ENCODE data around the gene MTSS2.

DNA sequence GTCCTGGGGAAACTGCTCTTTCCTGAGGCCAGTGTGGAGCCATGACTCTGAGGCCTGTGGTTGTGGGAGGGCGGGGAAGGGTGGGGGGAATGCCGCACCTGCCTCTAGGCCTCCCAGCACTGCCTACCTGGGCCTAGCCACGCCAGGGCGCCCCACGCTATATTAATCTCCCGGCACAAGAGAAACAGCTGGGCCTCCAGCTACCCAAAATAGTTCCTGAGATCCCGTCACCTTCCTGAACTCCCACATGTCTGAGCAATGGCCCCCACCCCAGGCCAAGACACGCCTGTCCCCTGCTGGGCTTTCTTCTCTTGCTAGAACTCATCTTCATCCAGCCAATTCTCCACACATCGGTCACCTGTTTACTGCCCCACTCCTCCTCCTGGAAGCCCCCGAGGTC, 13.0 kb upstream of the MTSS2 start:
- TF ChIP-seq TARDBP (IDR thresholded peaks at IDR 0.05) = no peak
- TF ChIP-seq SP1 (IDR thresholded peaks at IDR 0.05) = no peak
- TF ChIP-seq ELF4 (IDR thresholded peaks at IDR 0.05) = no peak
- no peak for TF ChIP-seq FOXK2 (IDR thresholded peaks at IDR 0.05)
- TF ChIP-seq LEF1 (IDR thresholded peaks at IDR 0.05; ENCODE audit: borderline replicate concordance) = no peak
- TF ChIP-seq SUZ12 (IDR thresholded peaks at IDR 0.05) = no peak
- TF ChIP-seq BHLHE40 (IDR thresholded peaks at IDR 0.05; ENCODE audit: borderline replicate concordance) = no peak
- TF ChIP-seq FOXM1 (IDR thresholded peaks at IDR 0.05; ENCODE audit: borderline replicate concordance) = no peak
- TF ChIP-seq L3MBTL2 (conservative IDR thresholded peaks at IDR 0.05) = no peak
- no peak for TF ChIP-seq HDGF (IDR thresholded peaks at IDR 0.05; ENCODE audit: borderline replicate concordance)
- TF ChIP-seq ARNT (IDR thresholded peaks at IDR 0.05) = no peak
- TF ChIP-seq, protein P1, sequence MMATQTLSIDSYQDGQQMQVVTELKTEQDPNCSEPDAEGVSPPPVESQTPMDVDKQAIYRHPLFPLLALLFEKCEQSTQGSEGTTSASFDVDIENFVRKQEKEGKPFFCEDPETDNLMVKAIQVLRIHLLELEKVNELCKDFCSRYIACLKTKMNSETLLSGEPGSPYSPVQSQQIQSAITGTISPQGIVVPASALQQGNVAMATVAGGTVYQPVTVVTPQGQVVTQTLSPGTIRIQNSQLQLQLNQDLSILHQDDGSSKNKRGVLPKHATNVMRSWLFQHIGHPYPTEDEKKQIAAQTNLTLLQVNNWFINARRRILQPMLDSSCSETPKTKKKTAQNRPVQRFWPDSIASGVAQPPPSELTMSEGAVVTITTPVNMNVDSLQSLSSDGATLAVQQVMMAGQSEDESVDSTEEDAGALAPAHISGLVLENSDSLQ (IDR thresholded peaks at IDR 0.05) = no peak
- TF ChIP-seq ZNF384 (IDR thresholded peaks at IDR 0.05) = no peak

All from HEK293T (cell line).